CD4-positive, CD25-positive, alpha-beta regulatory T cell (primary cell): Measurements from ENCODE around the gene RANBP17. TPM values are rescaled to one million over a fixed set of nuclear protein-coding genes. Genes with fewer than 3 reads are reported as not detected.

Experiments used
- ATAC-seq, 2 donors: fragments of 150-1000 bp; cut with Tn5 transposase; one replicate each; pipeline ENCODE4 v1.10.0; 2021; ENCODE audit warnings: low read depth in 2 of 2, moderate number of reproducible peaks in 2 of 2, moderate library complexity in 1 of 2
- DNase-seq, 3 donors: peaks; one replicate each; pipeline versions ENCODE4 v3.0.0 to v3.0.0-alpha.2; 2012 to 2022; ENCODE audit warnings: mixed read lengths in 1 of 3
- H3K27ac ChIP-seq: one replicate; pipeline ENCODE4 v1.7.0; 2013; ENCODE audit warnings: mild to moderate bottlenecking, low read length; ENCODE audit not compliant: insufficient read depth, poor library complexity, severe bottlenecking
- H3K27me3 ChIP-seq: one replicate; pipeline ENCODE4 v1.7.0; 2013; ENCODE audit warnings: low read length; ENCODE audit not compliant: control insufficient read depth, insufficient read depth
- H3K36me3 ChIP-seq: one replicate; pipeline ENCODE4 v1.7.0; 2013; ENCODE audit warnings: mild to moderate bottlenecking, low read length, moderate library complexity; ENCODE audit not compliant: control insufficient read depth, insufficient read depth
- H3K4me1 ChIP-seq: 2 replicates; pipeline ENCODE4 v1.7.0; 2013; ENCODE audit warnings: mild to moderate bottlenecking, low read length; ENCODE audit not compliant: insufficient read depth, control insufficient read depth, poor library complexity, severe bottlenecking
- H3K4me3 ChIP-seq: one replicate; pipeline ENCODE4 v1.7.0; 2013; ENCODE audit warnings: low read depth, mild to moderate bottlenecking, low read length, moderate library complexity
- H3K9me3 ChIP-seq, 2 experiments: 1 replicate in 1 of 2; 2 replicates in 1 of 2; pipeline ENCODE4 v1.7.0; 2013; ENCODE audit warnings: low read length in 2 of 2, mild to moderate bottlenecking in 1 of 2, moderate library complexity in 1 of 2; ENCODE audit not compliant: control insufficient read depth in 2 of 2
- H3K27ac Mint-ChIP-seq, 3 donors: one replicate each; pipeline ENCODE4 v1.8.0; 2020 to 2022; ENCODE audit warnings: mild to moderate bottlenecking in 3 of 3, mixed read lengths in 3 of 3, moderate library complexity in 2 of 3
- H3K27me3 Mint-ChIP-seq: one replicate; pipeline ENCODE4 v1.8.0; 2022; ENCODE audit warnings: mild to moderate bottlenecking, mixed read lengths
- H3K36me3 Mint-ChIP-seq: one replicate; pipeline ENCODE4 v1.8.0; 2020; ENCODE audit warnings: mixed read lengths
- H3K4me1 Mint-ChIP-seq, 4 donors: one replicate each; pipeline ENCODE4 v1.8.0; 2020 to 2022; ENCODE audit warnings: mixed read lengths in 4 of 4, mild to moderate bottlenecking in 1 of 4
- H3K4me3 Mint-ChIP-seq, 4 donors: one replicate each; pipeline ENCODE4 v1.8.0; 2020 to 2022; ENCODE audit warnings: mild to moderate bottlenecking in 4 of 4, mixed read lengths in 4 of 4, moderate library complexity in 3 of 4
- H3K9me3 Mint-ChIP-seq, 7 donors: one replicate each; pipeline ENCODE4 v1.8.0; 2020 to 2022; ENCODE audit warnings: mixed read lengths in 7 of 7, mild to moderate bottlenecking in 3 of 7, moderate library complexity in 2 of 7
- polyA plus RNA-seq, 4 donors: library from polyadenylated mRNA; unstranded; fragments of 300-500 nt; fragmentation: Illumina TruSeq; gene quantifications; one replicate each; pipeline ENCODE4 v1.2.3, GENCODE V29; 2021
- total RNA-seq: library from RNA; stranded (reverse); gene quantifications from one replicate; pipeline ENCODE4 v1.2.3, GENCODE V29; 2022

Gene RANBP17
- total and polyA plus RNA-seq, 5 donors from 2014 or later: not detected

GRCh38 chr5:170886210-170886894, 24.5 kb downstream of the RANBP17 start:
- H3K4me3 ChIP-seq: no peak overlapping the region
- DNase-seq (no peak), ATAC-seq (no peak)
- no peaks in the 10 kb centered on the region for H3K27me3 ChIP-seq
- Mint-ChIP-seq H3K36me3 (no peaks in the 10 kb centered on the region), H3K4me3 (no peak overlapping the region), H3K4me1 (no peaks in the 10 kb centered on the region), H3K9me3 (peaks cover 0 to 2% (median 0%) of the 10 kb centered on the region in 7 donors), H3K27ac (no peak overlapping the region), H3K27me3 (no peaks in the 10 kb centered on the region)
- no peaks in the 10 kb centered on the region for H3K36me3 ChIP-seq
- H3K9me3 ChIP-seq: no peaks in the 10 kb centered on the region
- no peaks in the 10 kb centered on the region for H3K4me1 ChIP-seq
- H3K27ac ChIP-seq: no peak overlapping the region

- Histone ChIP-seq H3K36me3 (no peaks in the 10 kb centered on the region), H3K27me3 (no peaks in the 10 kb centered on the region), H3K27ac (no peak overlapping the region), H3K4me3 (no peak overlapping the region), H3K4me1 (no peaks in the 10 kb centered on the region), H3K9me3 (no peaks in the 10 kb centered on the region)
- Mint-ChIP-seq H3K27me3 (no peaks in the 10 kb centered on the region), H3K9me3 (peaks cover 0 to 2% (median 0%) of the 10 kb centered on the region in 7 donors), H3K4me1 (no peaks in the 10 kb centered on the region), H3K27ac (no peak overlapping the region), H3K4me3 (no peak overlapping the region), H3K36me3 (no peaks in the 10 kb centered on the region)
- no peak for DNase-seq
- no peak for ATAC-seq
Observed at GRCh38 chr5:170892196-170892595, 30.4 kb downstream of the RANBP17 start.

- Mint-ChIP-seq H3K9me3 (peaks cover 0 to 2% (median 0%) of the 10 kb centered on the region in 7 donors), H3K36me3 (no peaks in the 10 kb centered on the region), H3K4me3 (no peak overlapping the region), H3K27ac (no peak overlapping the region), H3K4me1 (no peaks in the 10 kb centered on the region), H3K27me3 (no peaks in the 10 kb centered on the region)
- DNase-seq (no peak), ATAC-seq (no peak)
- no peaks in the 10 kb centered on the region for H3K4me1 ChIP-seq
- H3K36me3 ChIP-seq: no peaks in the 10 kb centered on the region
- H3K9me3 ChIP-seq: no peaks in the 10 kb centered on the region
- H3K27me3 ChIP-seq: no peaks in the 10 kb centered on the region
- H3K27ac ChIP-seq: no peak overlapping the region
- H3K4me3 ChIP-seq: no peak overlapping the region
Observed at GRCh38 chr5:170894665-170895064, 32.8 kb downstream of the RANBP17 start.

- no peak overlapping the region for H3K4me3 ChIP-seq
- no peaks in the 10 kb centered on the region for H3K4me1 ChIP-seq
- no peak overlapping the region for H3K27ac ChIP-seq
- Mint-ChIP-seq H3K27ac (no peak overlapping the region), H3K9me3 (peaks cover 0 to 11% (median 2%) of the 10 kb centered on the region in 7 donors), H3K36me3 (no peaks in the 10 kb centered on the region), H3K4me1 (no peaks in the 10 kb centered on the region), H3K4me3 (no peak overlapping the region), H3K27me3 (no peaks in the 10 kb centered on the region)
- no peaks in the 10 kb centered on the region for H3K27me3 ChIP-seq
- no peaks in the 10 kb centered on the region for H3K9me3 ChIP-seq
- DNase-seq (no peak), ATAC-seq (no peak)
- H3K36me3 ChIP-seq: no peaks in the 10 kb centered on the region
Observed at GRCh38 chr5:170896779-170897178, 35.0 kb downstream of the RANBP17 start.

GRCh38 chr5:170903075-170903474, 41.3 kb downstream of the RANBP17 start:
- Histone ChIP-seq H3K9me3 (no peaks in the 10 kb centered on the region), H3K4me1 (no peaks in the 10 kb centered on the region), H3K27ac (no peak overlapping the region), H3K27me3 (no peaks in the 10 kb centered on the region), H3K4me3 (no peak overlapping the region), H3K36me3 (no peaks in the 10 kb centered on the region)
- H3K9me3 Mint-ChIP-seq: peaks cover 0 to 13% (median 2%) of the 10 kb centered on the region in 7 donors
- H3K27me3 Mint-ChIP-seq: no peaks in the 10 kb centered on the region
- ATAC-seq: no peak
- DNase-seq: no peak
- H3K4me3 Mint-ChIP-seq: no peak overlapping the region
- H3K36me3 Mint-ChIP-seq: no peaks in the 10 kb centered on the region
- H3K4me1 Mint-ChIP-seq: no peaks in the 10 kb centered on the region
- H3K27ac Mint-ChIP-seq: no peak overlapping the region

- H3K4me1 ChIP-seq: no peaks in the 10 kb centered on the region
- H3K4me3 Mint-ChIP-seq: no peak overlapping the region
- no peaks in the 10 kb centered on the region for H3K4me1 Mint-ChIP-seq
- no peaks in the 10 kb centered on the region for H3K27me3 Mint-ChIP-seq
- no peak for ATAC-seq
- H3K9me3 Mint-ChIP-seq: no peaks in the 10 kb centered on the region
- no peaks in the 10 kb centered on the region for H3K27me3 ChIP-seq
- H3K36me3 ChIP-seq: no peaks in the 10 kb centered on the region
- H3K36me3 Mint-ChIP-seq: no peaks in the 10 kb centered on the region
- H3K9me3 ChIP-seq: no peaks in the 10 kb centered on the region
- no peak overlapping the region for H3K27ac ChIP-seq
- no peak overlapping the region for H3K4me3 ChIP-seq
- no peak for DNase-seq
- no peak overlapping the region for H3K27ac Mint-ChIP-seq
Observed at GRCh38 chr5:170907758-170908157, 45.9 kb downstream of the RANBP17 start.

GRCh38 chr5:170913573-170913972, 51.8 kb downstream of the RANBP17 start:
- no peaks in the 10 kb centered on the region for H3K4me1 ChIP-seq
- H3K27ac ChIP-seq: no peak overlapping the region
- no peak overlapping the region for H3K4me3 ChIP-seq
- no peaks in the 10 kb centered on the region for H3K27me3 ChIP-seq
- DNase-seq (no peak), ATAC-seq (no peak)
- H3K36me3 Mint-ChIP-seq: no peaks in the 10 kb centered on the region
- H3K4me1 Mint-ChIP-seq: no peaks in the 10 kb centered on the region
- no peaks in the 10 kb centered on the region for H3K27me3 Mint-ChIP-seq
- peaks cover 0 to 2% (median 0%) of the 10 kb centered on the region in 7 donors for H3K9me3 Mint-ChIP-seq
- H3K27ac Mint-ChIP-seq: no peak overlapping the region
- no peaks in the 10 kb centered on the region for H3K36me3 ChIP-seq
- H3K9me3 ChIP-seq: no peaks in the 10 kb centered on the region
- no peak overlapping the region for H3K4me3 Mint-ChIP-seq

- peaks cover 0 to 2% (median 0%) of the 10 kb centered on the region in 7 donors for H3K9me3 Mint-ChIP-seq
- no peaks in the 10 kb centered on the region for H3K9me3 ChIP-seq
- H3K4me1 Mint-ChIP-seq: no peaks in the 10 kb centered on the region
- no peaks in the 10 kb centered on the region for H3K27me3 ChIP-seq
- H3K36me3 ChIP-seq: no peaks in the 10 kb centered on the region
- no peak overlapping the region for H3K27ac Mint-ChIP-seq
- no peaks in the 10 kb centered on the region for H3K27me3 Mint-ChIP-seq
- H3K27ac ChIP-seq: no peak overlapping the region
- ATAC-seq (no peak), DNase-seq (no peak)
- H3K36me3 Mint-ChIP-seq: no peaks in the 10 kb centered on the region
- no peak overlapping the region for H3K4me3 Mint-ChIP-seq
- H3K4me3 ChIP-seq: no peak overlapping the region
- no peaks in the 10 kb centered on the region for H3K4me1 ChIP-seq
Observed at GRCh38 chr5:170917113-170917512, 55.3 kb downstream of the RANBP17 start.
